ENCODE data around the gene SPAAR. TPM values are rescaled to one million over a fixed set of nuclear protein-coding genes. Genes with fewer than 3 reads are reported as not detected.

SPAAR gene, protein sequence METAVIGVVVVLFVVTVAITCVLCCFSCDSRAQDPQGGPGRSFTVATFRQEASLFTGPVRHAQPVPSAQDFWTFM
- 0.07 TPM in 1 of 2 replicates, not detected in the other for total RNA-seq (2014; rRNA removed; shearing (Covaris generic))

DNA sequence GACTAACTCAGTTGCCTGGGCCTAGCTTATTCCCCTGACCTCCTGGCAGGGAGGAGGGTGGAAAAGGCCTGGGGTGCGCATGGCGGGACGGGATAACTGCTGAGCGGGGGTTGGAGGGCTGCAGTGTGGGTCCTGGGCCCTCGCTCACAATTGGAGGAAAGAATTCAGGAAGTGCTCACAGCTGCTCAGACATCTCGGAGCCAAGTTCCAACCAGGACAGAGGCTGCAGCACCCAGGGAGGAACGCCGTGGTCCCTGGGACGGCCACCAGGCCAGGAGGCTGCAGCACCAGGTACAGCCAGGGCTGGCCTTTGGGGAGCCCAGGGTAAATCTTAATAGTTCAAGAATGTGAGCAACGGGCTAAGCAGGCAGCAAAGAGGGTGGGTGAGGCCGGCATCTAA is at the start of gene SPAAR:
Gene SPAAR (plus strand): TSS at position 217 of the 400 bp plus-strand sequence. CDS start 974 bp downstream, outside the sequence.
- peak; percentile 52 for DNase-seq
- Histone ChIP-seq H3K4me3 (ENCODE audit: insufficient read depth, low read depth, low read length) (no peak within 1 kb of the TSS), H3K27me3 (ENCODE audit: control insufficient read depth, insufficient read depth, low read length) (no peaks in the 10 kb centered on the region), H3K36me3 (replicated peaks; ENCODE audit: control insufficient read depth, insufficient read depth, low read length) (no peaks in the 10 kb centered on the region)

GRCh38 chr9:35859990-35860339 is 49.3 kb upstream of the SPAAR start:
- H3K36me3 ChIP-seq (replicated peaks; ENCODE audit: control insufficient read depth, insufficient read depth, low read length), result no peaks in the 10 kb centered on the region
- peak; percentile 5 for DNase-seq
- no peak overlapping the region for H3K4me3 ChIP-seq (ENCODE audit: insufficient read depth, low read depth, low read length)
- peaks cover 2% of the 10 kb centered on the region; the same call in 1 of the 2 replicates for H3K27me3 ChIP-seq (ENCODE audit: control insufficient read depth, insufficient read depth, low read length)

- Histone ChIP-seq H3K36me3 (replicated peaks; ENCODE audit: control insufficient read depth, insufficient read depth, low read length) (no peaks in the 10 kb centered on the region), H3K4me3 (ENCODE audit: insufficient read depth, low read depth, low read length) (no peak overlapping the region), H3K27me3 (ENCODE audit: control insufficient read depth, insufficient read depth, low read length) (peaks cover 2% of the 10 kb centered on the region; the same call in 1 of the 2 replicates)
- peak; percentile 48 for DNase-seq
Observed at GRCh38 chr9:35861161-35861897, 48.0 kb upstream of the SPAAR start.

GRCh38 chr9:35862328-35862727 is 47.0 kb upstream of the SPAAR start:
- DNase-seq, result peak; percentile 6
- Histone ChIP-seq H3K36me3 (replicated peaks; ENCODE audit: control insufficient read depth, insufficient read depth, low read length) (no peaks in the 10 kb centered on the region), H3K4me3 (ENCODE audit: insufficient read depth, low read depth, low read length) (no peak overlapping the region), H3K27me3 (ENCODE audit: control insufficient read depth, insufficient read depth, low read length) (peaks cover 2% of the 10 kb centered on the region; the same call in 1 of the 2 replicates)

- H3K36me3 ChIP-seq (replicated peaks; ENCODE audit: control insufficient read depth, insufficient read depth, low read length), result no peaks in the 10 kb centered on the region
- H3K4me3 ChIP-seq (ENCODE audit: insufficient read depth, low read depth, low read length), result no peak overlapping the region
- peak; percentile 5 for DNase-seq
- H3K27me3 ChIP-seq (ENCODE audit: control insufficient read depth, insufficient read depth, low read length), result peaks cover 2% of the 10 kb centered on the region; the same call in 1 of the 2 replicates
Observed at GRCh38 chr9:35863583-35863982, 45.7 kb upstream of the SPAAR start.

- H3K27me3 ChIP-seq (ENCODE audit: control insufficient read depth, insufficient read depth, low read length), result peaks cover 2% of the 10 kb centered on the region; the same call in 1 of the 2 replicates
- peak; percentile 11 for DNase-seq
- H3K4me3 ChIP-seq (ENCODE audit: insufficient read depth, low read depth, low read length), result no peak overlapping the region
- no peaks in the 10 kb centered on the region for H3K36me3 ChIP-seq (replicated peaks; ENCODE audit: control insufficient read depth, insufficient read depth, low read length)
Observed at GRCh38 chr9:35864695-35865255, 44.5 kb upstream of the SPAAR start.

- Histone ChIP-seq H3K27me3 (ENCODE audit: control insufficient read depth, insufficient read depth, low read length) (no peaks in the 10 kb centered on the region), H3K36me3 (replicated peaks; ENCODE audit: control insufficient read depth, insufficient read depth, low read length) (no peaks in the 10 kb centered on the region), H3K4me3 (ENCODE audit: insufficient read depth, low read depth, low read length) (no peak overlapping the region)
- DNase-seq, result peak; percentile 21
Observed at GRCh38 chr9:35867538-35867937, 41.8 kb upstream of the SPAAR start.

DNA sequence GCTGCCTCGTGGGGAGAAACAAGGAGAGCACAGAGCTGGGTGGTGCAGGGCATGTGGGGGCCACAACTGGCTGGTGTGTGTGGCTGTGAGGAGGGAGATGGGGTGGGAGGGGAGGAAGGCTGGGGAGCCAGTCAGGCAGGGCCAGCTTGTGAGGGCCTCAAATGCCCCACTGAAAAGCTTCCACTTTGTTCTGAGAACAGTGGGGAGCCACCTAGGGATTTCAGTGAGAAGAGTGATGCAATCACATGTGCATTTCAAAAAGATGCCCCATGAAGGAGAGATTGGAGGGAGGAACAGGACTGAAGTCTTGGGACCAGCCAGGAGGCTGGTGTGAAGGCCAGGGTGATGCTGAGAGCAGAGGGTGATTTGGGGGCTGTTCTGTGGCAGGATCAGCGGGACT is 40.4 kb upstream of the SPAAR start:
- DNase-seq, result no peak
- H3K36me3 ChIP-seq (replicated peaks; ENCODE audit: control insufficient read depth, insufficient read depth, low read length), result no peaks in the 10 kb centered on the region
- H3K27me3 ChIP-seq (ENCODE audit: control insufficient read depth, insufficient read depth, low read length), result no peaks in the 10 kb centered on the region
- H3K4me3 ChIP-seq (ENCODE audit: insufficient read depth, low read depth, low read length), result no peak overlapping the region

GRCh38 chr9:35869621-35870216 is 39.6 kb upstream of the SPAAR start:
- H3K36me3 ChIP-seq (replicated peaks; ENCODE audit: control insufficient read depth, insufficient read depth, low read length), result no peaks in the 10 kb centered on the region
- H3K27me3 ChIP-seq (ENCODE audit: control insufficient read depth, insufficient read depth, low read length), result no peaks in the 10 kb centered on the region
- no peak for DNase-seq
- no peak overlapping the region for H3K4me3 ChIP-seq (ENCODE audit: insufficient read depth, low read depth, low read length)

DNA sequence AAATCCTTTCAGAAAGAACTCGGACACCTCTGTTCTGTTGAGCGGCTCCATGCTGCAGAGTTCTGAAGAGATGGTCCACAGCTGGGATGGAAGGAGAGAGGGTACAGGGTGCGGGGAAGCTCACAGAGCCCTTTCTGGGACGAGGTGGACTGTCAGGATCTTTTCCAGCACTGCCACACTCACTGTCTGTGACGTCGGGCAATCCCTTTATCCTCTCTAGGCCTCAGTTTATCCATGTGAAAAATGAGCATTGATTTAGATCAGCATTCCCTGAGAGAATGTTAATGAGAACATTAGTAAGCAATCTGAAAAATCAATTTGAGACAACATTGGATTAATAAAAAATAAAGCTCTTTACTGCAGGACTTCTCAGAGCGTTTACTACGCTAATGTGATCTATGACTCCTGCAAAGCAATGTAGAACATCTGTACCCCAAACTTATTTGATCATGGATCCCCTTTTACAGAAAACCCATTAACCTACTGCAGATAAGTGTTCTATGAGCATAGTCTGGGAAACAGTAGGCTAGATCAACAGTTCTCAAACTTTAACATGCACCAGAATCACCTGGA is 38.9 kb upstream of the SPAAR start, which contains the start of gene OR13J1:
Gene OR13J1 (minus strand): TSS at position 51 of the 573 bp plus-strand sequence. CDS start 0 bp downstream, at position 51.
- no peaks in the 10 kb centered on the region for H3K27me3 ChIP-seq (ENCODE audit: control insufficient read depth, insufficient read depth, low read length)
- no peak within 1 kb of the TSS for H3K4me3 ChIP-seq (ENCODE audit: insufficient read depth, low read depth, low read length)
- no peaks in the 10 kb centered on the region for H3K36me3 ChIP-seq (replicated peaks; ENCODE audit: control insufficient read depth, insufficient read depth, low read length)
- no peak for DNase-seq

DNA sequence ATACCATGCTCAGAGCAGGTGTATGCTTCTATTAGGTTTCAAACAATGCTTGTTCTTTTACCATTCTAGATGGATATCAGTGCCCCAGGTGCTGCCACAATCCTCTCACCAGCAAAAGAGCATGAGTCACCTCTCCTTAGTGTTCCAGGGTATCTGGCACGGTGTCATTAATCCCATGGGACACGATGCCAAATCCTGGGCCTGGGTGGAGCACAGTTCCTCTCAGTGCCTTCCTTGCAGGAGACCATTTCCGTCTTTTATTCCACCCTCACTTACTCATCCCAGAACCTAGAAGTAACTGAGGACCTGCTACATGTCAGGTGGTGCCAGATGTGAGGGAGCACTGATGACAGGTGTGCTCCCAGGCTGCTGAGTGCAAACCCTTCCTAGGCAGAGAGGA is 37.7 kb upstream of the SPAAR start:
- no peaks in the 10 kb centered on the region for H3K36me3 ChIP-seq (replicated peaks; ENCODE audit: control insufficient read depth, insufficient read depth, low read length)
- H3K4me3 ChIP-seq (ENCODE audit: insufficient read depth, low read depth, low read length), result no peak overlapping the region
- DNase-seq, result no peak
- no peaks in the 10 kb centered on the region for H3K27me3 ChIP-seq (ENCODE audit: control insufficient read depth, insufficient read depth, low read length)

DNA sequence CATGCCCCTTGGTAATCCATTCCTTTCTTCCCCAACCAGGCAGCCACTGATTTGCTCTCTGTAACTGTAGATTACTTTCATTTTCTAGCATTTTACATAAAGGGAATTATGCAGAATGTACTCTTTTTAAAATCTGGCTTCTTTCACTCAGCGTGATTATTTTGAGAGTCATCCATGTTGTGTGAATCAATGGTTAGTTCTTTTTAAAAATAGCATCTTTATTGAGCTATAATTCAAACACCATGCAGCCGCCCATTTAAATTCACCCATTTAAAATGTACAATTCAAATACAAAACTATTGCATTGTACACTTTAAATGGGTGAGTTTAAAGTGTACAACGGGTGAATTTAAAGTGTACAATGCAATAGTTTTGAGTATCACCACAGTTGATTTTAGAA is 36.8 kb upstream of the SPAAR start:
- H3K4me3 ChIP-seq (ENCODE audit: insufficient read depth, low read depth, low read length), result no peak overlapping the region
- no peaks in the 10 kb centered on the region for H3K36me3 ChIP-seq (replicated peaks; ENCODE audit: control insufficient read depth, insufficient read depth, low read length)
- no peak for DNase-seq
- H3K27me3 ChIP-seq (ENCODE audit: control insufficient read depth, insufficient read depth, low read length), result no peaks in the 10 kb centered on the region

- Histone ChIP-seq H3K36me3 (replicated peaks; ENCODE audit: control insufficient read depth, insufficient read depth, low read length) (no peaks in the 10 kb centered on the region), H3K4me3 (ENCODE audit: insufficient read depth, low read depth, low read length) (no peak overlapping the region), H3K27me3 (ENCODE audit: control insufficient read depth, insufficient read depth, low read length) (no peaks in the 10 kb centered on the region)
- DNase-seq, result peak; percentile 86
Observed at GRCh38 chr9:35882263-35882848, 26.9 kb upstream of the SPAAR start.

GRCh38 chr9:35882996-35883395 is 26.3 kb upstream of the SPAAR start:
- Histone ChIP-seq H3K4me3 (ENCODE audit: insufficient read depth, low read depth, low read length) (no peak overlapping the region), H3K36me3 (replicated peaks; ENCODE audit: control insufficient read depth, insufficient read depth, low read length) (no peaks in the 10 kb centered on the region), H3K27me3 (ENCODE audit: control insufficient read depth, insufficient read depth, low read length) (no peaks in the 10 kb centered on the region)
- no peak for DNase-seq

Measured in H7 (cell line).